Memory B cell (primary cell): ENCODE results near the gene IGFBPL1.

Experiments
- ATAC-seq: fragments of 150-1000 bp; cut with Tn5 transposase; 2 replicates; pipeline ENCODE4 v1.10.0; 2021; ENCODE audit warnings: low read depth, mild to moderate bottlenecking, moderate library complexity
- DNase-seq, 2 donors: peaks; one replicate each; pipeline ENCODE4 v3.0.0; 2022; ENCODE audit warnings: low spot score in 2 of 2
- H3K27ac Mint-ChIP-seq: one replicate; pipeline ENCODE4 v1.8.0; 2022; ENCODE audit warnings: mild to moderate bottlenecking, moderate library complexity, mixed read lengths
- H3K27me3 Mint-ChIP-seq: one replicate; pipeline ENCODE4 v1.8.0; 2022; ENCODE audit warnings: mixed read lengths
- H3K36me3 Mint-ChIP-seq: one replicate; pipeline ENCODE4 v1.8.0; 2022; ENCODE audit warnings: mild to moderate bottlenecking, mixed read lengths
- H3K4me1 Mint-ChIP-seq: one replicate; pipeline ENCODE4 v1.8.0; 2022; ENCODE audit warnings: mixed read lengths
- H3K4me3 Mint-ChIP-seq: one replicate; pipeline ENCODE4 v1.8.0; 2022; ENCODE audit warnings: mild to moderate bottlenecking, moderate library complexity, mixed read lengths
- H3K9me3 Mint-ChIP-seq: one replicate; pipeline ENCODE4 v1.8.0; 2022; ENCODE audit warnings: mixed read lengths

IGFBPL1 gene

DNA sequence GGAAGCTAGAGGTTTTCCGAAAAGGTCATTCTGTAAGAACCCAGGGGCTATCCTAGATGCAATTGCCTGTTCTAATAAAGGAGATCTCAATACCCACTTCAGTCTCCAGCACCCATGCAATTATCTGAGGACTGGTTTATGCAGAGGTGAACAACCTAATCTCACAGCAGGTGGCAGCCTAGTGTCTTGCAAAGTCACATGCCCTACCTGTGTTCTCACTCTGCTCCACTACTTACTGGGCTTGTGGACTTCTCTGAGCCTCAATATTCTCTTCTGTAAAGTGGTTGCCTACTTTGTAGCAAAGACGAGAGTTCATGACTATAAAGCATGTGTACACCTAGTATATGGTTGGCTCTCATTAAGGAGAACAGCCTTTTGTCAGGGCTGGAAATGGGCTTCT is 52.8 kb downstream of the IGFBPL1 start:
- ATAC-seq: peak; percentile 51
- no peak overlapping the region for H3K4me3 Mint-ChIP-seq

GRCh38 chr9:38370176-38370575 is 54.1 kb downstream of the IGFBPL1 start:
- H3K36me3 Mint-ChIP-seq: no peaks in the 10 kb centered on the region
- DNase-seq (no peak), ATAC-seq (no peak)
- H3K27ac Mint-ChIP-seq: no peak overlapping the region
- no peaks in the 10 kb centered on the region for H3K4me1 Mint-ChIP-seq
- peaks cover 10% of the 10 kb centered on the region for H3K27me3 Mint-ChIP-seq
- no peaks in the 10 kb centered on the region for H3K9me3 Mint-ChIP-seq
- no peak overlapping the region for H3K4me3 Mint-ChIP-seq

More for the DNA sequence above, 52.8 kb downstream of the IGFBPL1 start:
- Mint-ChIP-seq H3K27me3 (peaks cover 12% of the 10 kb centered on the region), H3K27ac (no peak overlapping the region), H3K9me3 (no peaks in the 10 kb centered on the region), H3K36me3 (no peaks in the 10 kb centered on the region), H3K4me1 (no peaks in the 10 kb centered on the region)
- no peak for DNase-seq

DNA sequence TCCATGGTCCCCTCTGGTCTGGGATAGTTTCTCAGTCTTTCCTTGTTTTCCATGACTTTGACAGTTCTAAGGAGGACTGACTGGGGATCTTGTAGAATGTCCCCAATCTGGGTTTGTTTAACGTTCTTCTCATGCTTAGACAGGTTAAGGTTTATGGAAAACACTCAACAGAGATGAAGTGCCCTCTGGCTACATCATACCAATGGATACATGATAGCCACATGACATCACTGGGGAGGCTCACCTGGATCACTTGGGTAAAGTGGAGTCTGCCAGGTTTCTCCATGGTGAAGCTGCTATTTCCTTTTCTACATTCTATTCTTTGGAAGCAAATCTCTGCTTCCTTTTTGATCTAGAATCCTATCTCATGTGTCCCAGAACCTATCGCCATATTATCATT is 55.5 kb downstream of the IGFBPL1 start:
- ATAC-seq: no peak
- no peak overlapping the region for H3K27ac Mint-ChIP-seq
- no peak for DNase-seq
- H3K4me1 Mint-ChIP-seq: no peaks in the 10 kb centered on the region
- H3K27me3 Mint-ChIP-seq: peaks cover 10% of the 10 kb centered on the region
- no peak overlapping the region for H3K4me3 Mint-ChIP-seq
- H3K36me3 Mint-ChIP-seq: no peaks in the 10 kb centered on the region
- H3K9me3 Mint-ChIP-seq: no peaks in the 10 kb centered on the region

DNA sequence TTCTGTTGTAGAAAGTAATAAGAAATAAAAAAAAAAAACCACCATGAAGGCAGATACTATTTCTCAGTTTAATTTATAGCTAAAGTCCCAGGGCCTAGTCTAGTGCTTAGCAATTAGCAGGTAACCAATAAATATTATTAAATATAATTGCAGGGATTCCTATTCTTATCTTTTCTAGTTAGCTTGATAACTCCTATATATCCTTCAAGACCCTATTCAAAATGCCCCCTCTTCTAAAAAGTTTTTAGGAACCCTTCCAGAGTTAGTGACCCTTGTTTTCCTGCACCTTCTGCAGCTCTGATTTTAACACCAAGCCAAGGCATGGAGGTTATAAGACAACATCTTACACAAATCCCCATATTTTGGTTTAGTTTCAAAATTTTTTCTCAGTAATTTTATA is 56.4 kb downstream of the IGFBPL1 start:
- Mint-ChIP-seq H3K36me3 (no peaks in the 10 kb centered on the region), H3K27me3 (peaks cover 10% of the 10 kb centered on the region), H3K4me1 (peaks cover 4% of the 10 kb centered on the region), H3K27ac (no peak overlapping the region), H3K4me3 (no peak overlapping the region), H3K9me3 (no peaks in the 10 kb centered on the region)
- no peak for ATAC-seq
- no peak for DNase-seq

DNA sequence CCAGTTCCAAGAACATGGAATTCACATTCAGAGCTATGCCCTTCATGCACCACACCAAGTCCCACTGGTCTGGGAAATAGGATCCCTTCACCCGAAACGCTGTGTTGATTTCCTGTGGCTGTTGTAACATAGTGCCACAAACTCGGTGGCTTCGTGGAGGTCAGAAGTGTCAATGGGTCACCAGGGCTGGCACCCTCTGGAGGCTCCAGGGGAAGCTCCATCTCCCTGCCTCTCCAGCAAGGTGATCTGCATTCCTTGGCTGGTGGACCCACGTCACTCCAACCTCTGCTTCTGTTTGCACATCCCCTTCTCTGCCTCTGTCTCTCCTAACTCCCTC is 60.7 kb downstream of the IGFBPL1 start:
- H3K4me3 Mint-ChIP-seq: no peak overlapping the region
- peaks cover 7% of the 10 kb centered on the region for H3K4me1 Mint-ChIP-seq
- ATAC-seq (no peak), DNase-seq (no peak)
- H3K36me3 Mint-ChIP-seq: no peaks in the 10 kb centered on the region
- no peak overlapping the region for H3K27ac Mint-ChIP-seq
- H3K27me3 Mint-ChIP-seq: peaks cover under 1% of the 10 kb centered on the region
- H3K9me3 Mint-ChIP-seq: no peaks in the 10 kb centered on the region

GRCh38 chr9:38362852-38363588 is 61.2 kb downstream of the IGFBPL1 start:
- Mint-ChIP-seq H3K36me3 (no peaks in the 10 kb centered on the region), H3K9me3 (no peaks in the 10 kb centered on the region), H3K27ac (peak overlapping the region; percentile 14), H3K4me3 (peak overlapping the region; percentile 61), H3K4me1 (peaks cover 7% of the 10 kb centered on the region), H3K27me3 (no peaks in the 10 kb centered on the region)
- ATAC-seq (peak; percentile 64), DNase-seq (no peak)

- Mint-ChIP-seq H3K4me1 (peaks cover 7% of the 10 kb centered on the region), H3K4me3 (no peak overlapping the region), H3K9me3 (no peaks in the 10 kb centered on the region), H3K36me3 (no peaks in the 10 kb centered on the region), H3K27ac (no peak overlapping the region), H3K27me3 (no peaks in the 10 kb centered on the region)
- no peak for DNase-seq
- ATAC-seq: no peak
These were observed 62.8 kb downstream of the IGFBPL1 start for GRCh38 chr9:38361473-38361850.

- Mint-ChIP-seq H3K27ac (no peak overlapping the region), H3K27me3 (no peaks in the 10 kb centered on the region), H3K9me3 (no peaks in the 10 kb centered on the region), H3K4me3 (no peak overlapping the region), H3K36me3 (no peaks in the 10 kb centered on the region), H3K4me1 (peaks cover 7% of the 10 kb centered on the region)
- ATAC-seq (no peak), DNase-seq (no peak)
These were observed 63.3 kb downstream of the IGFBPL1 start for GRCh38 chr9:38360839-38361472.

- Mint-ChIP-seq H3K27ac (no peak overlapping the region), H3K4me3 (no peak overlapping the region), H3K4me1 (peaks cover 7% of the 10 kb centered on the region), H3K27me3 (no peaks in the 10 kb centered on the region), H3K9me3 (no peaks in the 10 kb centered on the region), H3K36me3 (no peaks in the 10 kb centered on the region)
- DNase-seq: no peak
- ATAC-seq: no peak
These were observed 64.4 kb downstream of the IGFBPL1 start for GRCh38 chr9:38359689-38360385.

- H3K27me3 Mint-ChIP-seq: no peaks in the 10 kb centered on the region
- ATAC-seq (no peak), DNase-seq (no peak)
- no peaks in the 10 kb centered on the region for H3K36me3 Mint-ChIP-seq
- H3K4me3 Mint-ChIP-seq: no peak overlapping the region
- H3K27ac Mint-ChIP-seq: no peak overlapping the region
- H3K9me3 Mint-ChIP-seq: no peaks in the 10 kb centered on the region
- H3K4me1 Mint-ChIP-seq: peaks cover 7% of the 10 kb centered on the region
These were observed 65.0 kb downstream of the IGFBPL1 start for GRCh38 chr9:38359297-38359653.

DNA sequence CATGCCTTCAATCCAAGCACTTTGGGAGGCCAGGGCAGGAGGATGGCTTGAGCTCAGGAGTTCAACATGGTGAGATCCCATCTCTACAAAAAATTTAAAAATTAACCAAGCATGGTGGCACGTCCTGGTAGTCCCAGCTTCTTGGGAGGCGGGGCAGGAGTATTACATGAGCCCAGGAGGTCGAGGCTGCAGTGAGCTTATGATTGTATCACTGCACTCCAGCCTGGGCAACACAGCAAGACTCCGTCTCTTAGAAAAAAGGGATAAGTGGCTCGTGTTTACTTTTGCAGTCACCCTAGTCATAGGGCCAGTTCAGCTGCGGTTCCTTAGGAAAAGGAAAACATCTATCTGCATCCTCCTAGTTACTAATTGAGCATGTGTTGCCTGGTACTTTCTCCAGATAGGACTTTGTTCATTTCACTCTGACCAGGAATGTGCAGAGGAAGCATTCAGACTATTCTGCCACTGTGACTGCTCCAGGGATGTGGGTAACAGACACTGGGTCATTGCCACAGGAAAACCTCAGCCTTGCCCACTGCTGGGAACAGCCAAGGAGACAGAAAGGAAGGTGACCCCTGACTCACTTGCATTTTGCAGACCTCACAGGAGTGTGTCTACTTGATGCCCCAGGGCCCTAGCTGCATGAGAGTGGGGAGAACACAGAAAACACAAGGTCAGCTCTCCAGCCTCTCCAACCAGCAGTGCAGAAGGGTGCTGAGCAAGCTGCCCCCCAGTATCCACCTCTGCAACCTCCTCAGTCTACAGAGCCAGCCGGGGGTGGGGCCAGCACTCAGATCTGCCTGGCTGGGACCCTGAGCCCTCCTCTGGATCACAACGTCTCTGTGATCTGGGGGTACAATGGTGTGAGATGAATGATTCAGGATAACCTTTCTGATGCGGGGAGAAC is 65.6 kb downstream of the IGFBPL1 start:
- no peak for ATAC-seq
- no peaks in the 10 kb centered on the region for H3K36me3 Mint-ChIP-seq
- no peak overlapping the region for H3K27ac Mint-ChIP-seq
- H3K4me1 Mint-ChIP-seq: peaks cover 7% of the 10 kb centered on the region
- DNase-seq: no peak
- H3K9me3 Mint-ChIP-seq: no peaks in the 10 kb centered on the region
- no peaks in the 10 kb centered on the region for H3K27me3 Mint-ChIP-seq
- no peak overlapping the region for H3K4me3 Mint-ChIP-seq

- no peak for ATAC-seq
- H3K27me3 Mint-ChIP-seq: no peaks in the 10 kb centered on the region
- no peaks in the 10 kb centered on the region for H3K9me3 Mint-ChIP-seq
- no peak for DNase-seq
- H3K27ac Mint-ChIP-seq: no peak overlapping the region
- H3K4me1 Mint-ChIP-seq: peaks cover 2% of the 10 kb centered on the region
- no peak overlapping the region for H3K4me3 Mint-ChIP-seq
- no peaks in the 10 kb centered on the region for H3K36me3 Mint-ChIP-seq
These were observed 66.7 kb downstream of the IGFBPL1 start for GRCh38 chr9:38357350-38358114.

- ATAC-seq (no peak), DNase-seq (no peak)
- no peaks in the 10 kb centered on the region for H3K9me3 Mint-ChIP-seq
- H3K4me1 Mint-ChIP-seq: no peaks in the 10 kb centered on the region
- no peaks in the 10 kb centered on the region for H3K36me3 Mint-ChIP-seq
- H3K27ac Mint-ChIP-seq: no peak overlapping the region
- H3K4me3 Mint-ChIP-seq: no peak overlapping the region
- no peaks in the 10 kb centered on the region for H3K27me3 Mint-ChIP-seq
These were observed 67.4 kb downstream of the IGFBPL1 start for GRCh38 chr9:38356851-38357250.
